BLaER1 treated with 17β-estradiol and CSF1 and Interleukin-3, amounts not matched to agents 10 nM and 100 nM (cell line): ENCODE measurements around the gene ADAMTSL1.

Source experiments
- H3K27ac ChIP-seq, 11 experiments: shearing (Covaris generic); formaldehyde crosslinking; 2 replicates each; pipeline ENCODE4 v1.8.1; 2022
- H3K27me3 ChIP-seq, 11 experiments: shearing (Covaris generic); formaldehyde crosslinking; 2 replicates each; pipeline ENCODE4 v1.8.1; 2022
- H3K36me3 ChIP-seq, 11 experiments: shearing (Covaris generic); formaldehyde crosslinking; 2 replicates each; pipeline ENCODE4 v1.8.1; 2022
- H3K4me1 ChIP-seq, 10 experiments: shearing (Covaris generic); formaldehyde crosslinking; 2 replicates each; pipeline ENCODE4 v1.8.1; 2022
- H3K4me2 ChIP-seq, 11 experiments: shearing (Covaris generic); formaldehyde crosslinking; 2 replicates each; pipeline ENCODE4 v1.8.1; 2022
- H3K4me3 ChIP-seq, 10 experiments: shearing (Covaris generic); formaldehyde crosslinking; 2 replicates each; pipeline ENCODE4 v1.8.1; 2022
- H3K9ac ChIP-seq, 11 experiments: shearing (Covaris generic); formaldehyde crosslinking; 2 replicates each; pipeline ENCODE4 v1.8.1; 2022
- H3K9me3 ChIP-seq, 11 experiments: shearing (Covaris generic); formaldehyde crosslinking; replicated peaks in 1 of 11; 2 replicates each; pipeline ENCODE4 v1.8.1; 2022
- H4K20me1 ChIP-seq, 11 experiments: shearing (Covaris generic); formaldehyde crosslinking; 2 replicates each; pipeline ENCODE4 v1.8.1; 2022
- Cebpa-rat ChIP-seq, 11 experiments: shearing (Covaris generic); IDR thresholded peaks; 2 replicates each; pipeline ENCODE4 v1.8.1; 2022

The ADAMTSL1 gene

DNA sequence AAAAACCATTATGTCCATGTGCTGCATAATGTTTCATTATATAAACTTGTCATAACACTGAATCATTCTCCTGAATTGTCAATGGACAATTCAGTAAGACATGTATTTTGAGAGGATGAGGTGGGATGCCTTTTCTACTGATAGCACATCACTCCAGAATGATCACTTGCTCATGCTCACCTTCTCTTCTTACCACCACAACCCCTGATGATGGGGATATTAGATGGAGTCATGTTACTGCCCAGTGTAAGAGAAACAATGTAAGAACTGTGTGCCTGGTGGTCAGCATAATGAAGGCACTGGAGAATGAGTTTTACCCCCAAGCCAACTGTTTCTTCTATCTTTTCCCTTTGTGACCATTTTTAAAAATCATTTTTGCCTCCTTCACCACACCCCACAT is 198.8 kb downstream of the ADAMTSL1 start:
- Histone ChIP-seq H3K4me2 (no peak overlapping the region), H3K27me3 (no peaks in the 10 kb centered on the region), H3K4me1 (no peaks in the 10 kb centered on the region), H3K9me3 (no peaks in the 10 kb centered on the region), H4K20me1 (no peaks in the 10 kb centered on the region), H3K9ac (no peak overlapping the region), H3K4me3 (no peak overlapping the region), H3K36me3 (no peaks in the 10 kb centered on the region), H3K27ac (no peak overlapping the region)
- no peak for TF ChIP-seq Cebpa-rat (IDR thresholded peaks at IDR 0.05)

DNA sequence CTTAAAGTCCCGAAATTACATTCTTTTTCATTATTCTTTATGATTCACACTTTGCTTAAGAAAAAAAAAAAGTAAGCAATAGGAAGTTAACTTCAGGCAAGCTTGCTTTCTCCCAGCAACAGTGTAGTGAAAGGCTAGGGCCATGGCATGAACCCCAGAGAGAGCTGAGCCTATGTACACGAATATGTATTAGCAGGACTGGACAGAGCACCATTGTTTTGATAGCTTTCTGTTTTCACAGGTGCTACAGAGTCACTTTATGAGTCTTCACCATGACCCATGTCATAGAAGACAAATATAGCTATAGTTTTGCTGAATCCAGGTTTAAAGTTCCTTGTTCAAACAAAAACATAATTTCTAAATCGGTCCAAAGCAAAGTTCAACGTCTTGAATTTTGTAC is 199.2 kb downstream of the ADAMTSL1 start:
- no peak for TF ChIP-seq Cebpa-rat (IDR thresholded peaks at IDR 0.05)
- no peak overlapping the region for H3K4me3 ChIP-seq
- no peaks in the 10 kb centered on the region for H4K20me1 ChIP-seq
- no peak overlapping the region for H3K9ac ChIP-seq
- H3K9me3 ChIP-seq: no peaks in the 10 kb centered on the region
- H3K4me1 ChIP-seq: no peaks in the 10 kb centered on the region
- no peak overlapping the region for H3K4me2 ChIP-seq
- no peaks in the 10 kb centered on the region for H3K36me3 ChIP-seq
- H3K27me3 ChIP-seq: no peaks in the 10 kb centered on the region
- no peak overlapping the region for H3K27ac ChIP-seq

DNA sequence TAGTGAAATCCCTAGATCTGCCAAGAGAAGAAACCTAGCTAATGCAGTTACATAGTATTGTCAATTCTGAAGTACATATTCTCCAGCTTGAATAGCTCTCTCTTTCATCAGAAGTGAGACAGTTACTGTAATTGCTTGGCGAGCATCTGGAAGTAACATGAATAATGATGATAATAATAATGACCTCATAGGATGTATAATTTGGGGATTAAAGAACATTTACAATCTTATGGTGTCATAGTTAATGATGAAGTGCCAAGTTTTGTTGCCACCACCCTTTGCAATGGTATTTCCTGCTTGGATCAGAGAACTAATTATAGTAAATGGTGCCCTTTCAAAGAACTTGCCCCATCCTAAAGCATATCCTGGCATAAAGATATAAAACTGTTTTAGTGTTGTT is 201.4 kb downstream of the ADAMTSL1 start:
- no peaks in the 10 kb centered on the region for H4K20me1 ChIP-seq
- H3K27me3 ChIP-seq: no peaks in the 10 kb centered on the region
- no peak overlapping the region for H3K4me2 ChIP-seq
- no peak for TF ChIP-seq Cebpa-rat (IDR thresholded peaks at IDR 0.05)
- no peaks in the 10 kb centered on the region for H3K36me3 ChIP-seq
- no peak overlapping the region for H3K27ac ChIP-seq
- H3K9ac ChIP-seq: no peak overlapping the region
- no peaks in the 10 kb centered on the region for H3K4me1 ChIP-seq
- H3K4me3 ChIP-seq: no peak overlapping the region
- H3K9me3 ChIP-seq: no peaks in the 10 kb centered on the region

DNA sequence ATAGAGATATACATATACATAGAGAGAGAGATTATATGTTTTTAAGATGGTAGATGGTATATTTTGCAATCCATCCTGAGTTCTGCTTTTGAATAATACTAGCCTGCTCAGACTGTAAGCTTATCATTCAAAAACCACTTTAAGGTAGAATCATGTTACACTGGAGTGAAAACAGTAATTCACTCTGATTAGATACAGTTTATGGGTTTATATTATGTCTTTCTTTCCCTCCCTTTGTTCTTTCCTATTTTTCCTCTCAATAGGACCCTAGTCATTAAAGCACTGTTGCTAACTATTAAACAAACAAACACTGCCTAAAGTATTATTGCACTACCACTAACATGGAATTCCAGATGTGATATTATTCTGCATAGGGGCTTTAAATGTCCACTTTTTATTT is 202.0 kb downstream of the ADAMTSL1 start:
- no peak for TF ChIP-seq Cebpa-rat (IDR thresholded peaks at IDR 0.05)
- Histone ChIP-seq H3K4me2 (no peak overlapping the region), H3K4me1 (no peaks in the 10 kb centered on the region), H3K27ac (no peak overlapping the region), H3K9ac (no peak overlapping the region), H3K27me3 (no peaks in the 10 kb centered on the region), H3K36me3 (no peaks in the 10 kb centered on the region), H3K9me3 (no peaks in the 10 kb centered on the region), H4K20me1 (no peaks in the 10 kb centered on the region), H3K4me3 (no peak overlapping the region)

DNA sequence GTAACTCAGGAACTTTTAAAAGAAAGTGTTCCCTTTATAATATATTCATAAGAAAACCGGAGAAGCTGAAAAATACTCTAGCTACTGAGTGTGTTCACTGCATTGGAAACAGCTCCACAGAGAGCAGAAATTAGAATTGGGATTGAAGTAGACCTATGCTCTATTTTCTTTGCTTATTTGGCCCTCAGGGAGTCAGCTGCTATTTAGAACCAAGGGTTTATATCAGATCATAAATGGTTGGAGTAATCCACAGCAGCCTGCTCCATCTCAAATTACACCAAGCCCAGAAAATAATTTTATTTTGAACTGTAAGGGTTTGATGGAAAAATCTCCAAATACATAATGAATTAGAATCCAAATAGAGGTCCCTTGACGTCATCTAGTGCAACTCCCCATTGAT is 202.6 kb downstream of the ADAMTSL1 start:
- H3K9ac ChIP-seq: no peak overlapping the region
- no peaks in the 10 kb centered on the region for H3K36me3 ChIP-seq
- H3K4me2 ChIP-seq: no peak overlapping the region
- H4K20me1 ChIP-seq: no peaks in the 10 kb centered on the region
- no peaks in the 10 kb centered on the region for H3K4me1 ChIP-seq
- no peak overlapping the region for H3K27ac ChIP-seq
- TF ChIP-seq Cebpa-rat (IDR thresholded peaks at IDR 0.05): no peak
- H3K9me3 ChIP-seq: no peaks in the 10 kb centered on the region
- H3K27me3 ChIP-seq: no peaks in the 10 kb centered on the region
- H3K4me3 ChIP-seq: no peak overlapping the region

DNA sequence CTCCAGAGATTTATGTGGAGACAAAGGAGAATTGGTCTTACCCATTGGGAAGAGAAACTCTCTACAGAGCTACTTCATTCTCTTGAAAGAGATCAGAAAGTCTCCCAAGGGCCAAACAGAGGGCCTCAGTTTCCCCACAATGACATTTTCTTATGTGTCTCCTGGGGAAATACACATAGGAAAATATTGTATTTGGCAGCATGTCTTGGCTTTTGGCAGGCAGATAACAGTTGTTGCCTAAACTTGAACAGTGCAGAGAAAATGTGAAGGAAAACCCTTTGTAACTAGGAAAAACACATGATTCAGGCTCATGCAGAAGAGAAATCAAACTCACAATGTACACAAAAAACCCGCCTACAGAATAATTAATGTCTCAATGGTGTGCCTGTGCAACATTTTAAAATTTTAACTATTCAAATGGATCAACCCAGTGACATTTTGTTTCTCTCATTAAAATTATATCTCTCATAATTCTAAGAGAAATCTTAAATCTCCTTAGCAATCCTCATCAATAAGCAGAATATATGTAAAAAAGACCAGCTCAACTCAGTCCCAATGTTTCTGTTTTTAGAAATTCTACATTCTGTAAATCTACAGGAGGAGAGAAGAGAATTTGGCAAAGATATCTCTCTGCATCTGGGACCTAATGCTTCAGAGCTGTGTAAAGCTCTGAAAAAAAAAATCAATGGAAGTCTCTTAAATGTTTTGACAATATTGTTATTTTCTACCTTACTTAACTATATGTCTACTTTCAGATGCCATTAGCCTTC is 205.1 kb downstream of the ADAMTSL1 start:
- no peak for TF ChIP-seq Cebpa-rat (IDR thresholded peaks at IDR 0.05)
- H4K20me1 ChIP-seq: no peaks in the 10 kb centered on the region

DNA sequence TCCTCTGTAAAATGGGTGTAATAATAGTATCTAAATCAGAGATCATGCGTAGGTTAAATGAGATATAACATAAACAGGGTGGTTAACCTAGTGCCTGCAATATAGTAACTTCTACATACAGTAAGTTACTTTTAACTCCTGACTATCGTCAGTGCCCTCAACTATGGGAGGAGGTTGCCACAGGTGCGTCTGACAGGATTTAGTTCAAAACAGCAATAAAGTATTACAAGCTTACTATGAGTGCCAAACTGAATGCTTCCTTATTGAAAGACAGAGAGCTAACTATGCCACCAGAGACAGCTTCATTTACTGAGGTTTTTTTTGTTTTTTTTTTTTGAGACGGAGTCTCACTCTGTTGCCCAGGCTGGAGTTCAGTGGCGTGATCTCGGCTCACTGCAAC is 209.0 kb downstream of the ADAMTSL1 start:
- H3K4me1 ChIP-seq: no peaks in the 10 kb centered on the region
- no peak overlapping the region for H3K27ac ChIP-seq
- H3K9me3 ChIP-seq: no peaks in the 10 kb centered on the region
- no peaks in the 10 kb centered on the region for H4K20me1 ChIP-seq
- no peak overlapping the region for H3K4me2 ChIP-seq
- no peaks in the 10 kb centered on the region for H3K36me3 ChIP-seq
- H3K27me3 ChIP-seq: no peaks in the 10 kb centered on the region
- H3K9ac ChIP-seq: no peak overlapping the region
- H3K4me3 ChIP-seq: no peak overlapping the region
- no peak for TF ChIP-seq Cebpa-rat (IDR thresholded peaks at IDR 0.05)

More for the DNA sequence above, 205.1 kb downstream of the ADAMTSL1 start:
- Histone ChIP-seq H3K4me1 (no peaks in the 10 kb centered on the region), H3K4me2 (no peak overlapping the region), H3K4me3 (no peak overlapping the region), H3K9ac (no peak overlapping the region), H3K27me3 (no peaks in the 10 kb centered on the region), H3K27ac (no peak overlapping the region), H3K36me3 (no peaks in the 10 kb centered on the region), H3K9me3 (no peaks in the 10 kb centered on the region)

DNA sequence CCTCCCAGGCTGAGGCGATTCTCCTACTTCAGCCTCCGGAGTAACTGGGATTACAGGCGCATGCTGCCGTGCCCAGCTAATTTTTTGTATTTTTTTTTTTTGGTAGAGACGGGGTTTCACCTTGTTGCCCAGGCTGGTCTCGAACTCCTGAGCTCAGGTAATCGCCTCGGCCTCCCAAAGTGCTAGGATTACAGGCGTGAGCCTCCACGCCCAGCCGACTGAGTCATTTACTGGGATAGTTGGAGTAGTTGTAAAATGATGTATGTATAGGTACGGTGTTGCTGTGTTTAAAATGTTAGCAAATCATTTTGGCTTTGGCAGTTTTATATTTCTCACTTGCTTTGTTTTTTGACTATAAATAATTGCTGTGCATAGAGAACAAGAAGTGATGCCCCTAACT is 209.4 kb downstream of the ADAMTSL1 start:
- H3K27me3 ChIP-seq: no peaks in the 10 kb centered on the region
- no peak overlapping the region for H3K9ac ChIP-seq
- no peaks in the 10 kb centered on the region for H3K9me3 ChIP-seq
- no peaks in the 10 kb centered on the region for H4K20me1 ChIP-seq
- H3K4me2 ChIP-seq: no peak overlapping the region
- H3K4me1 ChIP-seq: no peaks in the 10 kb centered on the region
- no peaks in the 10 kb centered on the region for H3K36me3 ChIP-seq
- no peak for TF ChIP-seq Cebpa-rat (IDR thresholded peaks at IDR 0.05)
- H3K27ac ChIP-seq: no peak overlapping the region
- no peak overlapping the region for H3K4me3 ChIP-seq

DNA sequence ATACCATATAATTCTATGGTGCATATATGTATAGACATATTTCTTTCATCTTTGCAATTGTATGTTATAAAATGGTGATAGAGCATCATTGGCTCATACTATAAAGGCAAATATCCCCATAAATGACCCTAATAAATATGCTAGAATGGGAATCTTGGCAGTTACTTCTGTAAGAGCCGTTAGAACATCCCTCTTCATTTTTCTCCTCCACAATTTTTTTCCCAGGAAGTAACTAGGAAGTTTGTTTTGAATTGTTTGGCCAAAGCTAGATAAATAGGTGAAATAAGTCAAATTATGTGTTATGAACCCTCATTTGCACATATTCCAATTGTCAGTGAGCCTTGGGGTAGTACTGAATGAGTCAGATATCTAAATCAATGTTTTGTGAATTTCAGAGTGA is 209.9 kb downstream of the ADAMTSL1 start:
- TF ChIP-seq Cebpa-rat (IDR thresholded peaks at IDR 0.05): no peak
- Histone ChIP-seq H3K9ac (no peak overlapping the region), H3K4me2 (no peak overlapping the region), H3K4me3 (no peak overlapping the region), H3K27ac (no peak overlapping the region), H3K36me3 (no peaks in the 10 kb centered on the region), H3K9me3 (no peaks in the 10 kb centered on the region), H3K4me1 (no peaks in the 10 kb centered on the region), H3K27me3 (no peaks in the 10 kb centered on the region), H4K20me1 (no peaks in the 10 kb centered on the region)

DNA sequence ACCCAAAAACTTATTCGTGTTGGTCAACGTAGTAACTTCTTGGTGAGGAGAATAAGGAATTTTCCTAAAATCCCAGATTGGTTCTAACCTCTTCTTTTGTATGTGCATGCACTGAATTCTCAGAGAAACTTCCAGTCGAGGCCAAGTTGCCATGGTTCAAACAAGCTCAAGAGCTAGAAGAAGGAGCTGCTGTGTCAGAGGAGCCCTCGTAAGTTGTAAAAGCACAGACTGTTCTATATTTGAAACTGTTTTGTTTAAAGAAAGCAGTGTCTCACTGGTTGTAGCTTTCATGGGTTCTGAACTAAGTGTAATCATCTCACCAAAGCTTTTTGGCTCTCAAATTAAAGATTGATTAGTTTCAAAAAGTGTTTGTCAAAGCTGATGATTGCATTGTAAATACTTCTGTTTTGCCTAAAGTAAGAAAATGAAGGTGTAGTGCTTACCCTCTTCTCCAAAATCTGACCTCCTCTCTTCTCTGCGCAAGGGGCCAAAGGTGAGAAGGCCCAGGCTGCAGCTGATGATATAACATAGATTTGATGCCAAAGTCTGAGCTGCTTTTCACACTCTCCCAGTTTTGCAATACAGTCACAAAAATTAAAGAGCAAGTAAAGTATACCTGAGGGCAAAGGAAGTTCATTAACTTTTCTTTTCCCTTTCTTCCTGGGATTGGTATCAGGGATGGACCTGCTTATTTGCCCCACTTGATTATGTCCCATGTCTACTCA is 210.8 kb downstream of the ADAMTSL1 start:
- Histone ChIP-seq H3K4me2 (no peak overlapping the region), H3K9ac (no peak overlapping the region), H3K9me3 (no peaks in the 10 kb centered on the region), H3K27ac (no peak overlapping the region), H3K36me3 (no peaks in the 10 kb centered on the region), H3K27me3 (no peaks in the 10 kb centered on the region), H4K20me1 (no peaks in the 10 kb centered on the region), H3K4me1 (no peaks in the 10 kb centered on the region), H3K4me3 (no peak overlapping the region)
- TF ChIP-seq Cebpa-rat (IDR thresholded peaks at IDR 0.05): no peak
